HEK293 (cell line): ENCODE data around the gene GIGYF1.

ENCODE experiments used
- CTCF ChIA-PET: fragments of 350-600 bp; formaldehyde crosslinking; extraction: SDS; loops from one replicate; lab custom pipeline; 2021; ENCODE audit warnings: antibody characterized with exemption; lab: Yijun Ruan, JAX
- POLR2A ChIA-PET: fragments of 300-600 bp; formaldehyde crosslinking; extraction: SDS; loops from one replicate; lab custom pipeline; 2020; ENCODE audit warnings: antibody characterized with exemption, inconsistent platforms; lab: Yijun Ruan, JAX
- H3K27ac ChIP-seq: fragments of 200-500 bp; sonication (Bioruptor generic); 2 replicates; pipeline ENCODE4 v1.5.1; 2014; ENCODE audit warnings: low read depth, low read length, control low read depth, inconsistent platforms; ENCODE audit errors: extremely low read depth
- H3K36me3 ChIP-seq, 2 experiments: fragments of 200-500 bp in 1 of 2; sonication (Bioruptor generic) in 1 of 2; 1 replicate in 1 of 2; 2 replicates in 1 of 2; pipeline ENCODE4 v1.5.1; 2014 to 2017; ENCODE audit warnings: inconsistent platforms in 2 of 2, low read length in 2 of 2; ENCODE audit not compliant: control insufficient read depth in 2 of 2, insufficient read depth in 1 of 2
- H3K4me1 ChIP-seq: fragments of 200-500 bp; sonication (Bioruptor generic); 2 replicates; pipeline ENCODE4 v1.5.1; 2014; ENCODE audit warnings: mild to moderate bottlenecking, low read length, inconsistent platforms; ENCODE audit not compliant: control insufficient read depth, insufficient read depth
- H3K4me3 ChIP-seq: 2 replicates; pipeline ENCODE4 v1.5.1; 2011; ENCODE audit warnings: low read depth, mild to moderate bottlenecking, control low read depth, low read length, moderate library complexity
- H3K9me3 ChIP-seq: fragments of 200-500 bp; sonication (Bioruptor generic); 2 replicates; pipeline ENCODE4 v1.5.1; 2014; ENCODE audit warnings: low read depth, low read length, inconsistent platforms; ENCODE audit not compliant: control insufficient read depth, insufficient read depth
- BCL11B ChIP-seq: fragments of 450-650 bp; formaldehyde crosslinking; IDR thresholded peaks from 2 replicates; pipeline ENCODE4 v1.5.1; 2016; ENCODE audit warnings: low read depth, missing biosample characterization, missing genetic modification characterization
- FEZF1 ChIP-seq: fragments of 450-650 bp; formaldehyde crosslinking; IDR thresholded peaks from 2 replicates; pipeline ENCODE4 v1.5.1; 2016; ENCODE audit warnings: missing biosample characterization, missing genetic modification characterization
- KLF8 ChIP-seq: fragments of 450-650 bp; formaldehyde crosslinking; IDR thresholded peaks from 2 replicates; pipeline ENCODE4 v1.5.1; 2016; ENCODE audit warnings: missing biosample characterization, missing genetic modification characterization
- RBAK ChIP-seq: fragments of 450-650 bp; formaldehyde crosslinking; IDR thresholded peaks from 2 replicates; pipeline ENCODE4 v1.5.1; 2016; ENCODE audit warnings: missing biosample characterization, missing genetic modification characterization
- SP2 ChIP-seq: fragments of 450-650 bp; formaldehyde crosslinking; IDR thresholded peaks from 2 replicates; pipeline ENCODE4 v1.5.1; 2016; ENCODE audit warnings: missing biosample characterization, missing genetic modification characterization
- WT1 ChIP-seq: fragments of 450-650 bp; formaldehyde crosslinking; IDR thresholded peaks from 2 replicates; pipeline ENCODE4 v1.5.1; 2016; ENCODE audit warnings: missing biosample characterization, missing genetic modification characterization
- ZBTB1 ChIP-seq: fragments of 450-650 bp; formaldehyde crosslinking; IDR thresholded peaks from 2 replicates; pipeline ENCODE4 v1.5.1; 2016; ENCODE audit warnings: missing biosample characterization, missing genetic modification characterization
- ZBTB7A ChIP-seq: fragments of 450-650 bp; formaldehyde crosslinking; IDR thresholded peaks from 2 replicates; pipeline ENCODE4 v1.5.1; 2016; ENCODE audit warnings: low read depth, missing biosample characterization, missing genetic modification characterization
- ZEB2 ChIP-seq: fragments of 450-650 bp; formaldehyde crosslinking; IDR thresholded peaks from 2 replicates; pipeline ENCODE4 v1.5.1; 2016; ENCODE audit warnings: missing biosample characterization, missing genetic modification characterization
- ZNF133 ChIP-seq: fragments of 450-650 bp; formaldehyde crosslinking; IDR thresholded peaks from 2 replicates; pipeline ENCODE4 v1.5.1; 2016; ENCODE audit warnings: missing biosample characterization, missing genetic modification characterization
- ZNF155 ChIP-seq: fragments of 450-650 bp; formaldehyde crosslinking; IDR thresholded peaks from 2 replicates; pipeline ENCODE4 v1.5.1; 2016; ENCODE audit warnings: missing biosample characterization, missing genetic modification characterization
- ZNF2 ChIP-seq: fragments of 450-650 bp; formaldehyde crosslinking; IDR thresholded peaks from 2 replicates; pipeline ENCODE4 v1.5.1; 2016; ENCODE audit warnings: missing biosample characterization, missing genetic modification characterization
- ZNF280D ChIP-seq: fragments of 450-650 bp; formaldehyde crosslinking; IDR thresholded peaks from 2 replicates; pipeline ENCODE4 v1.5.1; 2016; ENCODE audit warnings: missing biosample characterization, missing genetic modification characterization
- ZNF350 ChIP-seq: fragments of 450-650 bp; formaldehyde crosslinking; IDR thresholded peaks from 2 replicates; pipeline ENCODE4 v1.5.0; 2017; ENCODE audit warnings: missing biosample characterization, mild to moderate bottlenecking, missing genetic modification characterization
- ZNF473 ChIP-seq: fragments of 450-650 bp; formaldehyde crosslinking; IDR thresholded peaks from 2 replicates; pipeline ENCODE4 v1.5.1; 2017; ENCODE audit warnings: missing biosample characterization, missing genetic modification characterization
- ZNF48 ChIP-seq: fragments of 450-650 bp; formaldehyde crosslinking; IDR thresholded peaks from 2 replicates; pipeline ENCODE4 v1.5.1; 2016; ENCODE audit warnings: missing biosample characterization, missing genetic modification characterization
- ZNF529 ChIP-seq: fragments of 450-650 bp; formaldehyde crosslinking; IDR thresholded peaks from 2 replicates; pipeline ENCODE4 v1.5.1; 2017; ENCODE audit warnings: missing genetic modification characterization, missing biosample characterization; ENCODE audit not compliant: insufficient replicate concordance
- ZNF571 ChIP-seq: fragments of 450-650 bp; formaldehyde crosslinking; IDR thresholded peaks from 2 replicates; pipeline ENCODE4 v1.5.0; 2017; ENCODE audit warnings: missing biosample characterization, missing genetic modification characterization
- ZNF600 ChIP-seq: fragments of 450-650 bp; formaldehyde crosslinking; IDR thresholded peaks from 2 replicates; pipeline ENCODE4 v1.5.1; 2016; ENCODE audit warnings: missing biosample characterization, missing genetic modification characterization
- ZNF837 ChIP-seq: fragments of 450-650 bp; formaldehyde crosslinking; IDR thresholded peaks from 2 replicates; pipeline ENCODE4 v1.5.1; 2016; ENCODE audit warnings: missing biosample characterization, missing genetic modification characterization
- ZSCAN5A ChIP-seq: fragments of 450-650 bp; formaldehyde crosslinking; IDR thresholded peaks from 2 replicates; pipeline ENCODE4 v1.5.1; 2016; ENCODE audit warnings: missing biosample characterization, missing genetic modification characterization
- TF ChIP-seq, protein P1 (sequence below): fragments of 450-650 bp; formaldehyde crosslinking; IDR thresholded peaks from 2 replicates; pipeline ENCODE4 v1.5.1; 2016; ENCODE audit warnings: missing biosample characterization, missing genetic modification characterization
- TF ChIP-seq, protein P2 (sequence below): fragments of 450-650 bp; formaldehyde crosslinking; IDR thresholded peaks from 2 replicates; pipeline ENCODE4 v1.5.1; 2016; ENCODE audit warnings: missing biosample characterization, missing genetic modification characterization
- TF ChIP-seq, protein P3 (sequence below): fragments of 450-650 bp; formaldehyde crosslinking; IDR thresholded peaks from 2 replicates; pipeline ENCODE4 v1.5.1; 2016; ENCODE audit warnings: missing biosample characterization, missing genetic modification characterization

GIGYF1 gene

GRCh38 chr7:100686201-100686821, 7.7 kb downstream of the GIGYF1 start:
- TF ChIP-seq ZNF155 (tag by site-specific recombination): no peak
- no peak for TF ChIP-seq ZNF571 (tag by site-specific recombination)
- no peak for TF ChIP-seq ZNF473 (tag by site-specific recombination)
- TF ChIP-seq ZEB2 (tag by site-specific recombination): no peak
- no peak for TF ChIP-seq ZNF2 (tag by site-specific recombination)
- no peak for TF ChIP-seq ZNF350 (tag by site-specific recombination)
- TF ChIP-seq, protein P1, sequence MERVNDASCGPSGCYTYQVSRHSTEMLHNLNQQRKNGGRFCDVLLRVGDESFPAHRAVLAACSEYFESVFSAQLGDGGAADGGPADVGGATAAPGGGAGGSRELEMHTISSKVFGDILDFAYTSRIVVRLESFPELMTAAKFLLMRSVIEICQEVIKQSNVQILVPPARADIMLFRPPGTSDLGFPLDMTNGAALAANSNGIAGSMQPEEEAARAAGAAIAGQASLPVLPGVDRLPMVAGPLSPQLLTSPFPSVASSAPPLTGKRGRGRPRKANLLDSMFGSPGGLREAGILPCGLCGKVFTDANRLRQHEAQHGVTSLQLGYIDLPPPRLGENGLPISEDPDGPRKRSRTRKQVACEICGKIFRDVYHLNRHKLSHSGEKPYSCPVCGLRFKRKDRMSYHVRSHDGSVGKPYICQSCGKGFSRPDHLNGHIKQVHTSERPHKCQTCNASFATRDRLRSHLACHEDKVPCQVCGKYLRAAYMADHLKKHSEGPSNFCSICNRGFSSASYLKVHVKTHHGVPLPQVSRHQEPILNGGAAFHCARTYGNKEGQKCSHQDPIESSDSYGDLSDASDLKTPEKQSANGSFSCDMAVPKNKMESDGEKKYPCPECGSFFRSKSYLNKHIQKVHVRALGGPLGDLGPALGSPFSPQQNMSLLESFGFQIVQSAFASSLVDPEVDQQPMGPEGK (tag by site-specific recombination): 0 out of 2 replicates have a peak, but pooled peaks have one; percentile 44
- no peak for TF ChIP-seq ZSCAN5A
- TF ChIP-seq SP2 (tag by site-specific recombination): 0 out of 2 replicates have a peak, but pooled peaks have one; percentile 12
- no peak for TF ChIP-seq ZNF48 (tag by site-specific recombination)
- TF ChIP-seq KLF8 (tag by site-specific recombination): no peak
- peak; percentile 53; the same call in 1 of the 2 replicates for TF ChIP-seq ZNF600 (tag by site-specific recombination)
- TF ChIP-seq ZNF529 (tag by site-specific recombination): no peak
- TF ChIP-seq ZNF133: no peak
- TF ChIP-seq, protein P2, sequence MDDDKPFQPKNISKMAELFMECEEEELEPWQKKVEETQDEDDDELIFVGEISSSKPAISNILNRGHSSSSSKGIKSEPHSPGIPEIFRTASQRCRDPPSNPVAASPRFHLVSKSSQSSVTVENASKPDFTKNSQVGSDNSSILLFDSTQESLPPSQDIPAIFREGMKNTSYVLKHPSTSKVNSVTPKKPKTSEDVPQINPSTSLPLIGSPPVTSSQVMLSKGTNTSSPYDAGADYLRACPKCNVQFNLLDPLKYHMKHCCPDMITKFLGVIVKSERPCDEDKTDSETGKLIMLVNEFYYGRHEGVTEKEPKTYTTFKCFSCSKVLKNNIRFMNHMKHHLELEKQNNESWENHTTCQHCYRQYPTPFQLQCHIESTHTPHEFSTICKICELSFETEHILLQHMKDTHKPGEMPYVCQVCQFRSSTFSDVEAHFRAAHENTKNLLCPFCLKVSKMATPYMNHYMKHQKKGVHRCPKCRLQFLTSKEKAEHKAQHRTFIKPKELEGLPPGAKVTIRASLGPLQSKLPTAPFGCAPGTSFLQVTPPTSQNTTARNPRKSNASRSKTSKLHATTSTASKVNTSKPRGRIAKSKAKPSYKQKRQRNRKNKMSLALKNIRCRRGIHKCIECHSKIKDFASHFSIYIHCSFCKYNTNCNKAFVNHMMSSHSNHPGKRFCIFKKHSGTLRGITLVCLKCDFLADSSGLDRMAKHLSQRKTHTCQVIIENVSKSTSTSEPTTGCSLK (tag by site-specific recombination): no peak
- TF ChIP-seq RBAK (tag by site-specific recombination): no peak
- TF ChIP-seq, all 188 proteins: peak for 3
- Histone ChIP-seq H3K36me3 (peaks cover 0 to 88% of the 10 kb centered on the region in 2 experiments; a peak in 2 of 3 replicates), H3K4me1 (no peaks in the 10 kb centered on the region), H3K9me3 (no peaks in the 10 kb centered on the region), H3K27ac (no peak overlapping the region), H3K4me3 (no peak overlapping the region)
- POLR2A ChIA-PET: no interaction called here
- CTCF ChIA-PET: interaction anchor here (0.6 kb wide), 2 partner anchors 10 to 530 kb away, joined by 4 read pairs; no protein-coding TSS in a partner anchor

- ChIA-PET CTCF (interaction anchor here (0.6 kb wide), 1 partner anchor 10 kb away, joined by 4 read pairs; no protein-coding TSS in a partner anchor), POLR2A (interaction anchor here (1.2 kb wide), 1 partner anchor 20 kb away, joined by 3 read pairs; the partner anchor contains the start of gene POP7)
- Histone ChIP-seq H3K9me3 (no peaks in the 10 kb centered on the region), H3K36me3 (peaks cover 0 to 86% of the 10 kb centered on the region in 2 experiments; a peak in 2 of 3 replicates), H3K27ac (no peak overlapping the region), H3K4me3 (no peak overlapping the region), H3K4me1 (no peaks in the 10 kb centered on the region; the same call in 1 of the 2 replicates)
- TF ChIP-seq BCL11B: no peak
- TF ChIP-seq ZNF837 (tag by site-specific recombination): no peak
- no peak for TF ChIP-seq KLF8 (tag by site-specific recombination)
- TF ChIP-seq FEZF1: no peak
- TF ChIP-seq ZNF280D (tag by site-specific recombination): no peak
- TF ChIP-seq ZBTB7A: no peak
- TF ChIP-seq ZBTB1: no peak
- TF ChIP-seq, protein P3, sequence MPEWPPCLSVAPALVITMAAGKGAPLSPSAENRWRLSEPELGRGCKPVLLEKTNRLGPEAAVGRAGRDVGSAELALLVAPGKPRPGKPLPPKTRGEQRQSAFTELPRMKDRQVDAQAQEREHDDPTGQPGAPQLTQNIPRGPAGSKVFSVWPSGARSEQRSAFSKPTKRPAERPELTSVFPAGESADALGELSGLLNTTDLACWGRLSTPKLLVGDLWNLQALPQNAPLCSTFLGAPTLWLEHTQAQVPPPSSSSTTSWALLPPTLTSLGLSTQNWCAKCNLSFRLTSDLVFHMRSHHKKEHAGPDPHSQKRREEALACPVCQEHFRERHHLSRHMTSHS (tag by site-specific recombination): no peak
- no peak for TF ChIP-seq WT1 (tag by site-specific recombination)
Measured at GRCh38 chr7:100685631-100686145, 8.4 kb downstream of the GIGYF1 start.
